COLO829 (cell line): ENCODE measurements around the gene NACC2.

Experiments
- DNase-seq: peaks from one replicate; pipeline ENCODE4 v3.0.0; 2012; ENCODE audit warnings: low spot score

Gene NACC2, protein sequence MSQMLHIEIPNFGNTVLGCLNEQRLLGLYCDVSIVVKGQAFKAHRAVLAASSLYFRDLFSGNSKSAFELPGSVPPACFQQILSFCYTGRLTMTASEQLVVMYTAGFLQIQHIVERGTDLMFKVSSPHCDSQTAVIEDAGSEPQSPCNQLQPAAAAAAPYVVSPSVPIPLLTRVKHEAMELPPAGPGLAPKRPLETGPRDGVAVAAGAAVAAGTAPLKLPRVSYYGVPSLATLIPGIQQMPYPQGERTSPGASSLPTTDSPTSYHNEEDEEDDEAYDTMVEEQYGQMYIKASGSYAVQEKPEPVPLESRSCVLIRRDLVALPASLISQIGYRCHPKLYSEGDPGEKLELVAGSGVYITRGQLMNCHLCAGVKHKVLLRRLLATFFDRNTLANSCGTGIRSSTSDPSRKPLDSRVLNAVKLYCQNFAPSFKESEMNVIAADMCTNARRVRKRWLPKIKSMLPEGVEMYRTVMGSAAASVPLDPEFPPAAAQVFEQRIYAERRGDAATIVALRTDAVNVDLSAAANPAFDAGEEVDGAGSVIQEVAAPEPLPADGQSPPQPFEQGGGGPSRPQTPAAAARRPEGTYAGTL

GRCh38 chr9:136095070-136096058 is at the start of gene NACC2:
Gene NACC2, minus strand, starts transcription at chr9:136095289. Its CDS starts 44,768 bp downstream, at chr9:136050521.
- DNase-seq, result peak; percentile 55

DNA sequence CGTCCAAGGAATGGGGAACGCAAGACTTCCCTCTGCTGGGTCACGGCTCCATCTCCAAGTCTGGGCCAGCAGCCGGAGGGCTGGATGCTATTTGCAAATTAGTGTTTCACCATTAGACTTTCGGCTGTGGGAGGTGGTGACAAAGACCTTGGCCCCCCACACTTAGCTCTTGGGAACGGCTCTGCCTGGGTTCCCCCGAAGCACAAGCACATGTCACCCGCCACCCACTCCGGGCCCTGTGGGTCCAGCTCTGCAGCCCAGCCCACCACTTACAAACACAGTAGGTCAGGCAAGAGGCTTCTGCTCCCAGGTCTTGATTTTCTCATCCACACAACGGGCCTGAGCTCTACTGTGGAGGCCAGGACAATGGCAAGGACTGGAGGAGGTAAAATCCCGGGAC is 49.4 kb upstream of the NACC2 start:
- no peak for DNase-seq

- no peak for DNase-seq
Observed at GRCh38 chr9:136143215-136144001, 48.3 kb upstream of the NACC2 start.

- no peak for DNase-seq
Observed at GRCh38 chr9:136142859-136143214, 47.7 kb upstream of the NACC2 start.

DNA sequence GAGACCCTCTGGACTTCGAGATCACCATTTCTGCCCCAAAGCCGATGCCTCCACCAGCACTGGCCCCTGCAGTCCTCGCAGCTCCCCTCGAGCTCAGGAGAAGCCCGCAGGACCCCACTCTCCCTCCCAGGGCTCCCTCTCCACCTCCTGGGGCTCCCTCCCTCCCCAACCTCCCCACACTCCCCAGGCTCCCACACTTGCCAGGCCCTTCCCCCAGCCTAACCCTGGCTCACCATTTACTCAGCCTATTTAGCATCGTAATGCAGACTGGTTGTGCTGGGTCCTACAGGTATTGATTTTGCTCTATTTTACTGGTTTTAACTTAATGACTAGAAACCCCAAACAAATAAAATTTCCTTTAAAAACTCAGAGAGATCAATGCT is 47.3 kb upstream of the NACC2 start:
- DNase-seq, result no peak

DNA sequence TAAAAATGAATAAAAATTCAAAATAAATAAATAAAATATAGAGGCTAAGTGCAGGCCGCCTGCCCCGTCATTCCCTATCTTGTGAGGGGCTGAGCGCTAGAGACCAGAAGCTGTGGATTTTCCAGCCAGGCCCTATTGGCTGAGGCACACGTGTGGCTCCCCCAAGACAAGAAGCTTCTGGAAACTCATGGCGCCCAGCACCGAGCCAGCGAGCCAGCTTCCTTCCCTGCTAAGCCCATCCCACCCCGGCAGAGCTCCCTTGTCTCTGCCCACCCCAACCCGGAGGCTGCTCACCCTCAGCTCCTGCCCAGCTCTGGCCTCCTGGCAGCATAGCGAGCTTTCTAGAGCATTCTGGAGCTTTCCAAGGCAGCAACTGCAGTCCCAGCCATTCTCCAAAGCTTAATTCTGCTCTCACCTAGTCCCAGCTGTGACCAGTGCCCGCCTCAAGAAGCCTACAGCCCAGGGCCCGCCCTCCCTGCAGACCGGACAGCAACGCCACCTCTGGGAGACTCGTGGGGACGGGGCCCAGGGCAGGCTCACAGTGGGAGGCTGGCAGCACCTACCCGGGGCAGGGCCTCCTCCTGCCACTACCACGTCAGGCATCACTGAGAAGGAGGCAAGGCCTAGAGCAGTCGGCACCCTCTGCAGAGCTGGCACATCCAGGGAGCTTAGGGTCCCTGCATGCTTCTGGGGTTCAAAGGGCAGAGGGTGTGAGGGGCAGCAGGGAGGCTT is 46.8 kb upstream of the NACC2 start:
- DNase-seq, result no peak

GRCh38 chr9:136140966-136141365 is 45.9 kb upstream of the NACC2 start:
- DNase-seq, result no peak

DNA sequence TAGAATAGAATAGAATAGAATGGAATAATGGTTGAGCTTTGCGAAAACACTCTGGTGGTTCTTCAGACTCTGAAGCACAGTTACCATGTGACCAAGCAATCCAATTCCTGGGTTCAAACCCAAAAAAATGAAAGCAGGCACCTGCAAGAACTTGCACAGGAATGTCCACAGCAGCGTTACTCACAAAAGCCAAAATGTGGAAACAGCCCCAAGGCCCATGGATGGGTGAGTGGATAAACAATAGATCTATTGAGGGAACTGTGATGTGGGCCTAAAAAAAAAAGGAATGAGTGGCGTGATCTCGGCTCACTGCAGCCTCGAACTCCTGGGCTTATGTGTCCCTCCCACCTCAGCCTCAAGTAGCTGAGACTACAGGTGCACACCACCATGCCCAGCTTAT is 45.0 kb upstream of the NACC2 start:
- DNase-seq, result no peak

GRCh38 chr9:136138566-136138965 is 43.5 kb upstream of the NACC2 start:
- DNase-seq, result no peak

DNA sequence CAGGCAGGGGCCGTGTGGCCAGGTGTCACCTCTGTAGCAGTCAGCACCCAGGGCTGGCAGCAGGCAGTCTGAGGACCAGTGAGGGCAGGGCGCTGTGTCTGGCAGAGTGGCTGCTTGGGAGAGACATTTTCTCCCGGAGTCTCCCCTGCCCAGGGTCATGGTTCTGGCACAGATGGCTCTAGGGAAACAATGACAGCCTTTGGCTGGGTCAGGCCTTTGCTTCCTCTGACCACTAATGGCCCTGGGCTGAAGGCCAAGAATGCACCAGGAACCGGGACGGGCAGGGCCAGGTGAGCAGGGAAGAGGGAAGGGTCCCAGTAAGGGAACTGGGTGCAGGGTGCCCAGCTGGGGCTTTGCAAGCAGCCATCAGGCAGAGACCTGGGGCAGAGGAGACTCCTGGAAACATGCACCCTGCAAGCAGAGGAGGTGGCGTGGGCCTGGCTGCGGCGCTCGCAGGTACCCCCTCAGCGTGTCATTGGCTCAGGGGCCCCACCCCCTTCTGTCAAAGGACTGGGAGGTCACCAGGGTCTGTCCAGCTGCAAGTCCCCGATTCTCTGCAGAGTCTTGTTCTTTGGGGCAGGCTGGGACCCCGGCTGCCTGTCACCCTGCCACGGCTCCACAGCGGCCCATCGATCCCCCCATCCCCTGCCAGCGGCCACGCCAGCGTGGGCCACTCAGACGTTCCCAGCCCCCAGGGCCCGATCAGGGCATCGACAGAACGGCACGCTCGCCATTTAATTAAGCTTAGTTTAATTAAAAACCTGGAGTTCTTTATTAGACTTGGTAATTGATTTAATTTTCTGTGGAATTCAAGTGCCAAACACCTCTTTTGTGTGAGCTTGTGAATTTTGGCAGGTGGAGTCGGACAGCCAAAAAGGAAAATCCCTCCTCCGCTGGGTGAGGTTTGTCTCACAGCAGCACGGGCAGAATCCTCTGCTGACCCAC is 42.5 kb upstream of the NACC2 start:
- no peak for DNase-seq

GRCh38 chr9:136136127-136136925 is 41.2 kb upstream of the NACC2 start:
- no peak for DNase-seq

DNA sequence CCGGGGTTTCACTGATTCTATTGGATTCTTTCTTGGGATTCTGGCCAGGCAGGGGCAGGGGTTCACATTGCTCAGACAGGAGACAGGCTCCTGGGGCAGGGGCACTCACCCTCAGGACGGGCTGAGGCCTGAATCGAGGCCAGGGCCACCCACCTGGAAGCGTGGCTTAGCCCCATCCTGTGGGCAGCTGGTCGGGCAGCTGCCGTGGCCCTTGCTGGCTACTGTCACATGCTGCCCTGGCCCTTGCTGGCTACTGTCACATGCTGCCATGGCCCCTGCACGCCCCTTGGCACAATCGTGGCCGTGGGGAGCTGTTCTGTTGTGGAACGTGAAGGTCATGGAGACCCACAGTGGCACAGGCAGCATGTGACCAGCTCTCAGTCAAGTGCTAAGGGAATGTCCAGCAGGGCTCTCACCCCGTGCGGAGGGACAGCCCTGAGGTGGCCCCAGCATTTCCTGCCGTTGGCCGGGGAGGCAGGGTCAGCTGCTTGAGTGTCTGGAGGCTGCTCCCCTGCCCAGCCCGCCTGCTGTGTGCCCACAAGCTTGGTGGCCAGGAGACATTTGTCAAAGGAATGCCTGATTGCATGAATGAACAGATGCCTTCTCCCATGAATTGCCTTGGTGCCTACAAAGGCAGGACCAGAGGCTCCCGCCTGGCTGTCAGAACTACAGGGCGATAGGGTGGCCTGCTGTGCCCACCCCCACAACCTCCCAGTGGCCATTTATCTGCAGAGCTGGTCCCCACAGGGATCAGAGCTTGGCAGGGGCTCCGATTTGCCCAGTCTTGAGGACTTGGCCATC is 40.4 kb upstream of the NACC2 start:
- DNase-seq, result no peak

DNA sequence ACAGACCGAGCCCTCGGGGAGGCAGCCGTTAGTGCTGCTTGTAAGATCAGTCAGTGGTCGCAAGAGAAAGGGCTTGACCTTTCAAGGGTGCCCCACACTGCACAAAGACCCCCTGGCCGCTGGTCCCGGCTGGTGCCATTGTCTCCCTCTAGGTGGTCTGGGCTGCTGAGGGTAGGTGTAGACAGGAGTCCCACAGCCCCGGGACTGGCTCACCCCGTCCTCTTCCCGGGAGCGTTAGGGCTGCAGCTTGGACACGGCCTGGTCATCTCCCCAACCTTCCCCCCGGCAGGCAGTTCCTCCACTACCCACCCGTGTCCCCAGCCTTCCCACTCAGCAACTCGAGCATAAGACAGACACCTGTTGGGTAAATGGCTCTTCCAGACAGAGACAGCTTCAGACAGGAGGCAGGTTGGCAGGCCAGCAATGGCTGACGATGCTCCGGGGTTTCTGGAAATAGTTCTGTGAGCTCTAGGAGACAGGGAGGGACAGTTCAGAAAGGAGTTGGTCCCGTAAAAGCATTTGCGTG is 38.9 kb upstream of the NACC2 start:
- DNase-seq, result no peak

- DNase-seq, result no peak
Observed at GRCh38 chr9:136133191-136133958, 38.3 kb upstream of the NACC2 start.

DNA sequence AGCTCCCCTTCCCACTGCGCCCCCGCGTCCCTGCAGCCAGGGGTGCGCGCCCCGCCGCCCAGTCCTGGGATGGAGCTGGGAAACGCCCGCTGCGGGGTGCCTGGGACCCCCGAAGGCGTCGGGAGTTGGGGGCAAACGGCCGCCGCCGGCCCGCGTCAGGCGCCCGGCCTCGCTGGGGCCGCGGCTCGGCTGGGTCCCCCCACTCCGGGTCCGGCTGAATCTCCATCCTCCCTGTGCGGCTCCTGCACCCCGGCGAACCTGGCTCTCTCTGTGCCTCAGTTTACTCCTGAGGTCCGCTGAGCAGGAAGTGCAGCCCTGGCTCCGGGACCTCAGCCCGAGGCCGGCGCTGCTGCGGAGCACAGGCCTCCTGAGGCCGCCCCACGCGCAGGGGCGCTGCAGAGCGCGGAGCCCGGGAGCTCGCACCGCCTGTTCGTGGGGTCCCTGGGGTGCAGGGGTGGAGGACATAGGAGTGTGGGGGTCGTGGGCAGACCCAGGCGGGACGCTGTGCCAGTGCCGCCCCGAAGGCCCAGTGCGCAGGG is 37.5 kb upstream of the NACC2 start:
- no peak for DNase-seq

- DNase-seq, result no peak
Observed at GRCh38 chr9:136131629-136132511, 36.8 kb upstream of the NACC2 start.
